ENCODE results near the gene PLAGL1.
A peak's percentile ranks its signal among the peaks of the same experiment; 100 is the strongest.
"Not testable (repeated sequence)": the region's sequence is repeated elsewhere in the genome, so short reads cannot be mapped to it uniquely, and the experiment has no call there.

Gene PLAGL1, protein sequence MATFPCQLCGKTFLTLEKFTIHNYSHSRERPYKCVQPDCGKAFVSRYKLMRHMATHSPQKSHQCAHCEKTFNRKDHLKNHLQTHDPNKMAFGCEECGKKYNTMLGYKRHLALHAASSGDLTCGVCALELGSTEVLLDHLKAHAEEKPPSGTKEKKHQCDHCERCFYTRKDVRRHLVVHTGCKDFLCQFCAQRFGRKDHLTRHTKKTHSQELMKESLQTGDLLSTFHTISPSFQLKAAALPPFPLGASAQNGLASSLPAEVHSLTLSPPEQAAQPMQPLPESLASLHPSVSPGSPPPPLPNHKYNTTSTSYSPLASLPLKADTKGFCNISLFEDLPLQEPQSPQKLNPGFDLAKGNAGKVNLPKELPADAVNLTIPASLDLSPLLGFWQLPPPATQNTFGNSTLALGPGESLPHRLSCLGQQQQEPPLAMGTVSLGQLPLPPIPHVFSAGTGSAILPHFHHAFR

DNA sequence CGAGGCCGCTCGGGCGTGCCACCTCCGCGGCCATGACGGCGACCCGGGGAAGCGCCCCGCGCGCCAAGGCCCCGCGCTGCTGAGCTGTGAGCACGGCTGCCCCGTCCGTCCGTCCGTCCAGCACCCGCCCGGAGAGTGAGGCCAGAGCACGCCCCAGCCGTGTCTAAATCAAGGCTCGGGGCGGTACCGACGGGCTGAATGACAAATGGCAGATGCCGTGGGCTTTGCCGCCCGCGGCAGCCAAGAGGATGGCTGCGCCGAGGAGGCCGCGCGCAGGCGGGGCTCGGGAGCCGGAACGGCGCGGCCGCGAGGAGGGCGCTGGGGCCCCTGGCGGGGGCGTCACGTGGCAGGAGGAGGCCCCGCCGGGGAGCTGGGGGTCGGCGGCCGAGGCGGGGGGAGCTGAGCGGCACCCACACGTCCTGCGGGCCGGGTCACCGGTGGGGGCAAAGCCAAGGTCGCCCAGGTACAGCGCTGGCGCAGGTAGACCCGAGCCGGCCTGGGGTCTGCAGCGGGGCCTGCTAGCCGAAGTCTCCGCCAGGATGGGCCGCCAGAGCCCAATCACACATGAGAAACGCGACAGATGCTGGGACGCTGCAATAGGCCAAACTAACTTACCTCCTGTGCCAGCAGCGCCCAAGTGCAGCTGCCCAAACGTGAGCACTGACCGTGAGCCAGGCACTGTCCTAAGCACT lies at the start of gene PLAGL1:
Gene PLAGL1 (minus strand): TSS at position 140 of the 692 bp plus-strand sequence. CDS start 60,123 bp downstream, outside the sequence.
- peak; percentile 19 for DNase-seq

DNA sequence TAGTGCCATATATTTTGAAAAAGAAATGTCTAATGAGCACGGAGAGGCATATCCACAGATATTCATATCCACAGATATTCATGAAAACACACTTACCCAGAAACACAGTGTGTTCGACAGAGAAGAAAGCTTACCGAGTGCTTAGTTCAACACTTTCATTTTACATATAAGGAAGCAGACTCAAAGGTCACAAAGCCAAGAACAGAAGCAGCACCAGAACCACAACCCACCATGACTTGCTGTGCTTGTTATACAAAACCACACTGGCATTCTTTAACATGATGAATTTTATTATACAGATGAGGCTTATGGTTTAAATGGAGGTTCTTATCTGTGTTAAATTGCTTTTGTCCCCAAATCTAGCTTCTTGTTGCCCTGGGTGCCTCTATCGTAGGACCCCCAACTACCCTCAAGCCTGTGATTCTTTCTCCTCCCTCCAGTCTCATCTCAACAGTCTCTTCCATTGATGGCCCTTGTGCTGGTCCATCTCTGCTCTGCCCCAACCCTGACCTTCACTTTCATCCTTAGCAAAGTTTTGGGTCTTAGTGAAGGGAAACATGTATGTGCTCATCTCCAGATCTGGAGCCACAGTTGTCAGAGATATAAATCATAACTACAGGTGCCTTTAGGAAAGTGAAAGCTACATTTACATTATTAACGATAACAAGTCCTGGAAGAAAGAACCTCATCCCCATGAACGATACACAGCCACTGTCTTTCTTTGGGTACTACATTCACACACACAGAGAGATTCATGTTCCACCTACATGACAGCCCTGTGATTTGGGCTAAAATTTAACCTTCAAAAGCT lies 47.3 kb upstream of the PLAGL1 start:
- DNase-seq: peak; percentile 68

DNA sequence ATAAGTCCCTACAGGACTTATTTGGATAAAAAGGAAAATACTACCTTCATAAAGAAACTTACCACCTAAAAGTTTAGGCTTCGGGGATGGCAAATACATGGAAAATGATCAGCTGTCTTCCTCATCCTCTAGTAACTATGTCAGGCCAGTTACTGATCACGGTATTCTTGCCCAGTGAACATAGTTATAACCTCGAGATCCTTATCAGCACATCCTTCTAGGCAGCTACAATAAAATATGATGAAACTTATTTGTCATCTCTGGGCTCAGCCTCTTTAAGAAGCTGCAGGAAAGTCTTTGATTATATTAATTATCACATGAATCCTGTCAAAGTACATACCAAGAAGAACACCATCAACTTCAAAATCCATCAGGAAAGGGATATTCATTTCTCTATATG lies 45.5 kb upstream of the PLAGL1 start:
- no peak for DNase-seq

DNA sequence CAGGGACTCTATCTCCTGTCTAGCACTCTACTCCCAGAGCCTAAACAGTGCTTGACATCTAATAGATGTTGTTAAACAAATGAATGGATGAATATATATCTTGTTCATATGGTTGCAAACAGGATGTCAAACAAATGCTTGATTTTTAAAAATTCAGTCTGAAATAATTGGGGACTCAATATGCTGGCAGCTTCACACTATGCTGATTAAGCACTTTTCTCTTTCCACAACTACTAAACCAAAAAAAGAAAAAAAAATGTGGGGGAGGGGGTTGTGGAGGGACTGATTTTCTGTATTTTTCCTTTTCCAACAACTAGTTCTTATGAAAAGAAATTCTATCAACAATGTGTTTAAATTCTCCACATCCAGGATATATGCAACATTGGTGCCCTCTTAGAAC lies 44.4 kb upstream of the PLAGL1 start:
- DNase-seq: no peak

DNA sequence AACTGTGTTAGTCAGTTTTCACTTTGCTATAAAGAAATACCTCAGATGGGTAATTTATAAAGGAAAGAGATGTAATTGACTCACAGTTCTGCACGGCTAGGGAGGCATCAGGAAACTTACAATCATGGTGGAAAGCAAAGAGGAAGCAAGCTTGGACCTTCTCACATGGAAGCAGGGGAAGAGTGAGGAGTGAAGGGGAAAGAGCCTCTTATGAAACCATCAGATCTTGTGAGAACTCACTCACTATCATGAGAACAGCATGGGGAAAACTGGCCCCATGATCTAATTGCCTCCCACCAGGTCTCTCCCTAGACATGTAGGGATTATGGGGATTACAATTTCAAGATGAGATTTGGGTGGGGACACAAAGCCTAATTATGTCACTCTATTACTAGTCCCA lies 41.3 kb upstream of the PLAGL1 start:
- DNase-seq: no peak

DNA sequence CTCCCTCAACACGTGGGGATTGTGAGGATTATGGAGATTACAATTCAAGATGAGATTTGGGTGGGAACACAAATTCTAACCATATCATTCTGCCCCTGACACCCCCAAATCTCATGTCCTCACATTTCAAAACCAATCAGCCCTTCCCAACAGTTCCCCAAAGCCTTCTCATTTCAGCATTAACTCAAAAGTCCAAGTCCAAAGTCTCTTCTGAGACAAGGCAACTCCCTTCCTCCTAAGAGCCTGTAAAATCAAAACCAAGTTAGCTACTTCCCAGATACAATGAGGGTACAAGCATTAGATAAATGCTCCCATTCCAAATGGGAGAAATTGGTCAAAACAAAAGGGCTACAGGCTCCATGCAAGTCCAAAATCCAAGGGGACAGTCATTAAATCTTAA lies 39.6 kb upstream of the PLAGL1 start:
- no peak for DNase-seq

DNA sequence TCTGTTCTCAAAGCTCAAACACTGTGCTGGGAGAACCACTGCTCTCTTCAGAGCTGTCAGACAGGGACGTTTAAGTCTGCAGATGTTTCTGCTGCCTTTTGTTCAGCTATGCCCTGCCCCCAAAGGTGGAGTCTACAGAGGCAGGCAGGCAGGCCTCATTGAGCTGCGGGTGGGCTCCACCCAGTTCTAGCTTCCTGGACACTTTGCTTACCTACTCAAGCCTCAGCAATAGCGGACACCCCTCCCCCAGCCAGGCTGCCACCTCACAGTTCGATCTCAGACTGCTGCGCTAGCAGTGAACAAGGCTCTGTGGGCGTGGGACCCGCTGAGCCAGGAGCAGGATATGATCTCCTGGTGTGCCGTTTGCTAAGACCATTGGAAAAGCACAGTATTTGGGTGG lies 38.6 kb upstream of the PLAGL1 start:
- DNase-seq: not testable (repeated sequence)

DNA sequence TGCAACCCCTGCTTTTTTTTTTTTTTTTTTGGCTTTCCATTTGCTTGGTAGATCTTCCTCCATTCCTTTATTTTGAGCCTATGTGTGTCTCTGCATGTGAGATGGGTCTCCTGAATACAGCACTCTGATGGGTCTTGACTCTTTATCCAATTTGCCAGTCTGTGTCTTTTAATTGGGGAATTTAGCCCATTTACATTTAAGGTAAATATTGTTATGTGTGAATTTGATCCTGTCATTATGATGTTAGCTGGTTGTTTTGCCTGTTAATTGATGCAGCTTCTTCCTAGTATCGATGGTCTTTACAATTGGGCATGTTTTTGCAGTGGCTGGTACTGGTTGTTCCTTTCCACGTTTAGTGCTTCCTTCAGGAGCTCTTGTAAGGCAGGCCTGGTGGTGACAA lies 36.9 kb upstream of the PLAGL1 start:
- DNase-seq: not testable (repeated sequence)

DNA sequence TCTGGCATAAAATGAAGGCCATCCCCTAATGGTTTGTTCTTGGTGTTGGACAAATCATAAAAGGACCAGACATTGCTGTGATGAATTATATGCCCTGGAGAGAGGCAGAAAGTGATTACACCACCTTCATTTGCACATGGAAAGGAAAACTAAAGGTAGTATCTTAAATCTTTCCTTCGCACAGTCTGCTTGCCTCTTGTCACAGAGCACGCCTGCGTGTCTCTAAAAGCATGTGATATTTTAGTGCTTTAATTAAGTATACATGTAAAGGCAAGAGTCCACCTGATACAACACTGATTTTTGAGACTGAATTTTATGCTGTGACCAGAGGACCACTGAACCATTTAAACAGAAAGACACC lies 28.8 kb upstream of the PLAGL1 start:
- no peak for DNase-seq

DNA sequence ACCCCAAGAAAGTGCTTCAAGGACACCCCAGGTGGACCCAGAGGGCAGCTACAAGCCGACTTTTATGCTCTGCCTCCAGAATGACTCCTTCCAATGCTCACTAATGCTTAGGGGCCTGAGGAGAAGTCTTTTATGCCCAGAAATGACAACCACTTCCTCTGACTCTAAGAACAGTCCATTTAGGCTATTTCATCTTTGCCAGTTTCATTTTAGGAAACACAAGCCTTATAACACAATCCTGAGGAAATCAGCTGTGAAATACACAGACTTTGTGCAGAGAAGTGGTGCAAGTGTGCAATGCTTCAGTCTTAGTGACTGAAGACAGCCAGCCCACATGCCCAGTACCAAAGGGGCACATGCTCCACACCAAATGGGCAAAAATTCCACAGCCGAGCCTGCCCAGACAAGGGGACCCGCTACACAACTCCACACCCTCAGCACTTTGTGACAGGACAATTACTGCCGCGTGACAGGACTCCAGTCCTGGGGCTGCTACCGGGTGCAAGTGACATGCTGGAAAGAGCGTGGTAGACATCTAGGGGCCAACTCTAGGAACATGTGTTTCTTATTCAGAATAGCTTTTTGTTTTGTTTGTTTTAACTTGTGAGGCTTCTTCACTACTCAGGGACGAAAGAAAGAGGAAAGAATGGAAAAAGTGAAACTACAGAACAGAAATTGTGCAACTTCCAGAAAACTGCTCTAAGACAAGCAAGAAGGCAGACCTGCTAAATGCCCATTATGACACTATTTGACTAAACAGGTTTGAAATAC lies 28.2 kb upstream of the PLAGL1 start:
- no peak for DNase-seq

DNA sequence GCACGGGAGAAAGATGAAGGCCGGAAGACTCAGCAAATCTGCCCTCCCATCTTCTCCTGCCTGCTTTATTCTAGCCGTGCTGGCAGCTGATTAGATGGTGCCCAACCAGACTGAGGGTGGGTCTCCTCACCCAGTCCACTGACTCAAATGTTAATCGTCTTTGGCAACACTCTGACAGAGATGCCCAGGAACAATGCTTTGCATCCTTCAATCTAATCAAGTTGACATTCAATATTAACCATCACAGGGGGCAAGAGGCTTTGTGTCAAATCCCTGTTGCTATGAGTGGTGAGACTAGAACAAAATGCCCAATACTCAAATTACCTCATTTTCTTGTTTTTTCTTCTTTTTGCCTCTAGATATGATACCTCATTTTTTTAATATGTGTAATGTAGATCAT lies 27.4 kb upstream of the PLAGL1 start:
- no peak for DNase-seq

DNA sequence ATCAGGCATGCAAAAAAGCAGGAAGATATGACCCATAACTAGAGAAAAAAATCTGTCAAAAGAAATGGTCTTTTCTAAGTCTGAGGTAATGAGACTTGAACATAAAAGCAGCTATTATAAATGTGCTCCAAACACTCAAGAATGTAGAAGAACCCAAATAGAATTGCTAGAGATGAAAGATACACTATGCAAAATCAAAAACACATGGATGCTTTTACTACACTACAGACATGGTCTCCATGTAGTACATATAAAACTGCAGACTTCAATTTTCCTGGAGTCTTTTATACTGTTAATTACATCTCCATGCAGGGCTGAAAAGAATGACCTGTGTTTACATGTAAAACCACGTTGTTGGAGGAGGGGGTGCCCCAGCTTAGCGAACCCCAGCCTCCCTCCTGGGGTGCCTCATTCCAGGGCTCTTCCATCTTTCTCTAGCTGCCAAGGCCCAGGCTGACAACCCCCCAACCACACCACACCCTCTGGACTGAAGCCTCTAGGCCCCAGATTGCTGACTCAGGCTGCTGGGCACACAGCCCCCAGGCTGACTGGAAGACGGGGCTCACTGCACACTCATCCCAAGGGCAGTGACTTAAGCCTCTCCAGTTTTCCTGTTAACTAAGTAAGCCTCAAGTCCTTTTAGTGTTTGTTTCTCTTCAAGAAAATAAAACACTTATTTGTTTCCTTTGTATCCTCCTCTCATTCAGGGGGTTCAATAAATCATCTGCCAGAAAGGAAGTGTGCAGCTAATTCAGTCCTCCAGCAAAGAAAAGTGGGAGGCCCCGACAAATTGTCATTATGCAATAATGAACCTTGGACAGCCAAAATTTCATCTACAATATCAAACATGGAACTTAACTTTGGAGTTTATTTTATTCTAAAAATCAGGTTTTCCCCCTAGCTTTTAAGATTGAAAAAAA lies 26.0 kb upstream of the PLAGL1 start:
- no peak for DNase-seq

DNA sequence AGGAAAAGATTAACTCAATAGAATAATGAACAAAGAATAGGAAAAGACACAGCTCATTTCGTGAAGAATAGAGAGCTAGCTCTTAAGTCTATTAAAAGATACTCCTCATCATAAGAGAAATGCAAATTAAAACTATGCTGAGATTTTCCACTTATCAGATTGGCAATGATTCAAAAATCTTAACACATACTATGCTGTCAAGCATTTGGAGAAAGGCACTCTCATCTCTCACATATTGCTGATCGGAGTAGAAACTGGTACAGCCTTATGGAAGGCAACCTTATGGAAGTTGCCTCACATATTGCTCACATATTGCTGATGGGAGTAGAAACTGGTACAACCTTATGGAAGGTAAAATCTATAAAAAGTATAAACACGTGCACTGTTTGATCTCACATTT lies 21.4 kb upstream of the PLAGL1 start:
- DNase-seq: no peak

DNA sequence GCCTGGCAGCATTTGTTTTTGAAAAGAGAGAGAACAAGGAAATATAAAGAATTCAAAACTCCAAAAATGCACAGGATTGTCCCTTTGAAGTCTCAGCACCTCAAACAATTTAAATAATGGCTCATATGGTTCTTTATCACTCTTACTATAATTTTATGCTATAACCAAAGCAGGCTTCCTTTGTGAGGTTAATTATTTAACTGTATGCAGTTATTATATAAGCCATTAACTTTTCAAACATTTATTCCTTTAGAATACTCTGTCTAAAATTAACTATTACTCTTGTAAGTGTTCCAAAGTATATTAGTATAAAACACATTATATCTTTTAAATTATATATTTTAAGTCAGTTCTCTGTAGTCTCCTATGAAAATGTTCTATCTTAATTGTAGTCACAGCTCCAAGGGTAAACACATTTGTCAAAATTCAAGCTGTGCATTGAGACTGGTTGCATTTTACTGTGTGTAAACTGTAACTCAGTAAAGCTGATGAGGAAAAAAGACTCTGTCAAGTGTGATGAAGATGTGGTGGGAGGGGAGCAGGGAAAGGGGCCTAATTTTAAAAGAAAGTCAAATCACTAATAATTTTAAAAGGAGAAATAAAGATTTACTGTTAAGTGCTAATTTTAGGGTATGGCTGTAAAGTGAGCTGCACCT lies 20.0 kb upstream of the PLAGL1 start:
- no peak for DNase-seq

DNA sequence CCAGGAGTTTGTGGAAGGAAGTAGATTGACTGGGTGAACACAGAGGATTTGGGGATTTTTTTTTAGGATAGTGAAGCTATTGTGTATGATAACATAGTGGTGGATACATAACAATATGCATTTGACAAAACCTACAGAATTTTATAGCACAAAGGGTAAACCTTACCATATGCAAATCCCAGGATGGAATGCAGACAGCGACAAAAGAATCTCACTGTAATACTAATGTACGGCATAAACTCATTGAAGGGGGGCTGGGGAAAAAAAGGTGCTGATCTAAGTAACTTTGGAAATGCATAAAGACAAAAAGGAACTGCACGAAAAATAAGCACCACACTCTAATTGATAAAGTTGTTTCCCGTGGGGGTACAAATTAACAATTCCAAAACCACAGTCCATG lies 15.2 kb upstream of the PLAGL1 start:
- DNase-seq: no peak

DNA sequence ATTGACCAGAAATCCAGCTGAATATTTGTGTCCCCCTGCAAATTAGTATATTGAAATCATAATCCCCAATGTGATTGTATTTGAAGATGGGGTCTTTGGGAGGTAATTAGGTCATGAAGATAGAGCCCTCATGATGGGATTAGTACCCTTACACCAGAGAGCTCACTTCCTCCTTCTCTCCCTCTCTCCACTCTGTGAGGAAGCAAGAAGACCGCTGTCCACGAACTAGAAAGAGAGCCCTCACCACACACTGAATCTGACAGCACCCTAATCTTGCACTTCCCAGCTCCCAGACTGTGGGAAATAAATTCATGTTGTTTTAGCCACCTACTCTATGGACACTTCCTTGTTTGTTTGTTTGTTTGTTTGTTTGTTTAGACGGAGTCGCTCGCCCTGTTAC lies 11.9 kb upstream of the PLAGL1 start:
- no peak for DNase-seq

DNA sequence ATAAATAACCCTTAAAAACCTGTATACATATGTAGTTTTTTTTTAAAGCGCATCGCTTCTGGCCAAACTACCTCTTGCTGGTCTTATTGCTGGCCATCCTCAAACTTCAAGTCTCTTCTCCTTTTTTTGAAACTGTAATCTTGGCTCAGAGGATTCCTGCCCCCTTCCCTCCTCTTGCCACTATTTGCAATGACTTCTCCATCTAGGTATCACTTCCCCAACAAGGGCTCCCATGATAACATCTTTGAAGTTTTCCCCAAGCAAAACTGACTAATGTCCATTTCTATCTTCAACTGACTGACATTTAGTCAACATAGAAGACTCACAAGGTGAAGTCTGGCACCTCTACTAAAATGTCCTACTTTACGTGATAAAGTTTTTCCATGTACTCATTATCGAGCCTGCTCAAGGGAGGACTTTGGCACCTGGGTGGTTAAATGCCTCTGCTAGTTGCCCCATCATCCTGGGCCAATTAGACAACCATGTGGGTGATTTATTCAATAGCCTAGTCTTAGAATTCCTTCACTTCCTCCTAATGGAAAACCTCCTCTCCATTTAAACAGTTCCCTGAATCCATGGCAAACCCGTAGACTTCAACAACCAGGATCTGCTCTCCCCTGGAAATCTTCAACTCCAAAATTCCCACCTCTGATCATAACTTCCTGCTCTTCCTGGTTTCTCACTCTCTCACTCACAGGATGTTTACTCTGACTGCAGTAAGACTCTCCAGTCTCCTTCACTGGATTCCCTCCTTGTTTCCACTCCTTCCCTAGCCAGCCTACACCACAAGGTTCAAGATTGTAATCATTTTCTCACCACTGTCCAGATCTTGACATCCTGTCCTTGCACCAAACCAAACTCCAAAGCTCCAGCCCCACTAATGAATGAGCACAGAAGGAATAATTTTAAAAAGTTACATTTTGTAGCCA lies 9.4 kb upstream of the PLAGL1 start:
- no peak for DNase-seq

DNA sequence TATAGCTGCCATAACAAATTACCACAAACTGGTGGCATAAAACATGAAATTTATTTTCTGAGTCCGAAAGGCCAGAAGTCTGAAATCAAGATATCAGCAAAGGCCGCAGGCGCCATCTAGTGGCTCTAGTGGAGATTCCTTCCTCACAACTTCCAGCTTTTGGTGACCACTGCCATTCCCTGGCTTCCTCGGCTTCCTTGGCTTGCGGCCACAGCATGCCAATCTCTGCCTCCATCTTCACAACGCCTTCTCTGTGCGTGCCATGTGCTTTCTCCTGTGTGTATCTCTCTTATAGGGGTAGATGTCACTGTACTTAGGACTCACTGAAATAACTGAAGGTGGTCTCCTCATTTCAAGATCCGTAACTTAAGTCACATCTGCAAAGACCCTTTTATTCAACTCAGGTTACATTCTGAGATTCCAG lies 5.4 kb upstream of the PLAGL1 start:
- DNase-seq: peak; percentile 67

DNA sequence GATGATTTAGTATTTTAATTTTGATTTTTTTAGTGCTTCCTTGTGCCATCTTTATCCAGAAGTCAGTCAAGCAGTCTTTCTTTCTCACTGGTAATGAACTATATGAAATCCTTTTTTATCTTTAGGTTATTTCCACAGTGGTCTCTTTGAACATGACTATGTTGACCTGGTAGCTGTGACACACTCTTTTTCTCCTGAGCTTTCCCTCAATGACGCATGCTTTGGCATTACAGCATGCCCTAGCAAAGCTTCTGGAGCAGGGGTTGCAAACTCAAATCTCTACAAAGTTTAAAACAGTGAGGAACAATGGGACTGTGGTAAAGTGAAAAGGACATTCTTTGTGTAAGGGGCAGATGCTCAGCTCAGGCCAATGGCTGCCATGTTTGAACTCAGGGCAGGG lies 4.5 kb upstream of the PLAGL1 start:
- DNase-seq: no peak

DNA sequence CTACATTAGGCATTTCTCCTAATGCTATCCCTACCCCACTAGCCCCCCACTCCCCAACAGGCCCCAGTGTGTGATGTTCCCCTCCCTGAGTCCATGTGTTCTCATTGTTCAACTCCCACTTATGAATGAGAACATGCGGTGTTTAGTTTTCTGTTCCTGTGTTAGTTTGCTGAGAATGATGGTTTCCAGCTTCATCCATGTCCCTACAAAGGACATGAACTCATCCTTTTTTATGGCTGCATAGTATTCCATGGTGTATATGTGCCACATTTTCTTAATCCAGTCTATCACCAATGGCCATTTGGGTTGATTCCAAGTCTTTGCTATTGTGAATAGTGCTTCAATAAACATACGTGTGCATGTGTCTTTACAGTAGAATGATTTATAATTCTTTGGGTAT lies 1.6 kb upstream of the PLAGL1 start:
- not testable (repeated sequence) for DNase-seq

All from CD4-positive, alpha-beta T cell treated with Interleukin-10 for 1 hour (primary cell).